Mucosa of descending colon (tissue), 3 donors: ENCODE results near the gene BBIP1. TPM values are rescaled to one million over a fixed set of nuclear protein-coding genes. Genes with fewer than 3 reads are reported as not detected.
A peak's percentile ranks its signal among the peaks of the same experiment; 100 is the strongest.

Source experiments
- ATAC-seq: fragments of 200-7000 bp; cut with Tn5 transposase; one replicate; pipeline ENCODE4 v1.9.1; 2020; ENCODE audit warnings: mild to moderate bottlenecking, moderate library complexity
- DNase-seq, 3 donors: peaks; one replicate each; pipeline ENCODE4 v3.0.0-alpha.2; 2020
- H3K36me3 ChIP-seq: fragments of 200-600 bp; one replicate; pipeline ENCODE4 v1.8.0; 2021; ENCODE audit warnings: low read depth, mild to moderate bottlenecking
- H3K4me1 ChIP-seq: fragments of 200-600 bp; one replicate; pipeline ENCODE4 v1.8.0; 2021; ENCODE audit warnings: low read depth, mild to moderate bottlenecking
- H3K4me3 ChIP-seq: fragments of 200-600 bp; one replicate; pipeline ENCODE4 v1.8.0; 2021; ENCODE audit warnings: mild to moderate bottlenecking
- H3K9me3 ChIP-seq: fragments of 200-600 bp; one replicate; pipeline ENCODE4 v1.8.0; 2021; ENCODE audit warnings: mild to moderate bottlenecking
- intact Hi-C, 2 donors: fragments of 100-400 bp; cut with DNase I in 1 of 2; cut with micrococcal nuclease in 1 of 2; formaldehyde crosslinking; loops; one replicate each; pipeline versions ENCODE4 v1.11.0 to v1.11.1; 2022; cut with DNase I, micrococcal nuclease
- total RNA-seq, 3 donors: library from RNA; stranded (reverse); fragmentation: NEBNext Ultra II Directional in 2 of 3; extraction: Animal tissue kit (Norgen Biotek cat#: 25700) in 2 of 3; gene quantifications; one replicate each; pipeline versions ENCODE4 v1.2.1 to v1.2.4, GENCODE V29; 2021 to 2023
- TF ChIP-seq, protein P1 (sequence below): fragments of 200-600 bp; IDR thresholded peaks from one replicate; pipeline ENCODE4 v1.8.0; 2022; ENCODE audit warnings: antibody characterized with exemption, mild to moderate bottlenecking
- donor health status: DM: no; HTN: no; CAD: no; lungs with moderate emphysema.
- donor health status: DM: no; HTN: no; CAD: no.
- donor health status: DM: no; HTN: yes; CAD: no.

The BBIP1 gene
- total RNA-seq, 3 donors from 2014 or later: 10.6 to 23.4 (median 17.6) TPM

GRCh38 chr10:110861476-110861875 lies 57.5 kb downstream of the BBIP1 start:
- Histone ChIP-seq H3K36me3 (no peaks in the 10 kb centered on the region), H3K4me3 (no peak overlapping the region), H3K9me3 (no peaks in the 10 kb centered on the region), H3K4me1 (peaks cover 73% of the 10 kb centered on the region)
- TF ChIP-seq, protein P1, sequence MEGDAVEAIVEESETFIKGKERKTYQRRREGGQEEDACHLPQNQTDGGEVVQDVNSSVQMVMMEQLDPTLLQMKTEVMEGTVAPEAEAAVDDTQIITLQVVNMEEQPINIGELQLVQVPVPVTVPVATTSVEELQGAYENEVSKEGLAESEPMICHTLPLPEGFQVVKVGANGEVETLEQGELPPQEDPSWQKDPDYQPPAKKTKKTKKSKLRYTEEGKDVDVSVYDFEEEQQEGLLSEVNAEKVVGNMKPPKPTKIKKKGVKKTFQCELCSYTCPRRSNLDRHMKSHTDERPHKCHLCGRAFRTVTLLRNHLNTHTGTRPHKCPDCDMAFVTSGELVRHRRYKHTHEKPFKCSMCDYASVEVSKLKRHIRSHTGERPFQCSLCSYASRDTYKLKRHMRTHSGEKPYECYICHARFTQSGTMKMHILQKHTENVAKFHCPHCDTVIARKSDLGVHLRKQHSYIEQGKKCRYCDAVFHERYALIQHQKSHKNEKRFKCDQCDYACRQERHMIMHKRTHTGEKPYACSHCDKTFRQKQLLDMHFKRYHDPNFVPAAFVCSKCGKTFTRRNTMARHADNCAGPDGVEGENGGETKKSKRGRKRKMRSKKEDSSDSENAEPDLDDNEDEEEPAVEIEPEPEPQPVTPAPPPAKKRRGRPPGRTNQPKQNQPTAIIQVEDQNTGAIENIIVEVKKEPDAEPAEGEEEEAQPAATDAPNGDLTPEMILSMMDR: no peak
- intact Hi-C loops: no loop called here
- DNase-seq (no peak), ATAC-seq (no peak)

GRCh38 chr10:110860576-110861241 lies 58.3 kb downstream of the BBIP1 start:
- TF ChIP-seq, protein P1: no peak
- H3K4me3 ChIP-seq: no peak overlapping the region
- intact Hi-C loops: no loop called here
- peaks cover 67% of the 10 kb centered on the region for H3K4me1 ChIP-seq
- DNase-seq: peak in 2 of 3 donors; percentile 60 to 64
- H3K36me3 ChIP-seq: no peaks in the 10 kb centered on the region
- no peaks in the 10 kb centered on the region for H3K9me3 ChIP-seq
- peak; percentile 41 for ATAC-seq

DNA sequence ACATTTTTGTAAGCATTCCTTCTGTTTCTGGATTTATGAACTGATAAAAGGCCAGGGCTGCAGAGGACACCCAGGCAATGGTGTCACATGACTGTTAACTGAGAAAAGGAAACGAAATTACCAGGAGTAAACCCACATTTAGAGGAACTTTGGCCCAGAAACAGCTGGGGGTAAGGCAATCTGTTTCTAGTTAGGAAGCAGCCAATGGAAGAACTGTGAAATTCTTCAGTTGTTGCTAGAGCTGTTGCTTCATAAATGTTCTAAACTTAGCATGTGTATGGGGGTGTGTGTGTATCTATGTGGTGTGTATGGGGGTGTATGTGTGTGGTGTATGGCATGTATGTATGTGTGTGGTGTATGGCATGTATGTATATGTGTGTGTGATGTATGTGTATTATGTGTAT lies 59.0 kb downstream of the BBIP1 start:
- no peaks in the 10 kb centered on the region for H3K36me3 ChIP-seq
- TF ChIP-seq, protein P1: no peak
- intact Hi-C loops: no loop called here
- H3K9me3 ChIP-seq: no peaks in the 10 kb centered on the region
- H3K4me1 ChIP-seq: peaks cover 60% of the 10 kb centered on the region
- ATAC-seq: no peak
- DNase-seq: no peak
- H3K4me3 ChIP-seq: no peak overlapping the region

DNA sequence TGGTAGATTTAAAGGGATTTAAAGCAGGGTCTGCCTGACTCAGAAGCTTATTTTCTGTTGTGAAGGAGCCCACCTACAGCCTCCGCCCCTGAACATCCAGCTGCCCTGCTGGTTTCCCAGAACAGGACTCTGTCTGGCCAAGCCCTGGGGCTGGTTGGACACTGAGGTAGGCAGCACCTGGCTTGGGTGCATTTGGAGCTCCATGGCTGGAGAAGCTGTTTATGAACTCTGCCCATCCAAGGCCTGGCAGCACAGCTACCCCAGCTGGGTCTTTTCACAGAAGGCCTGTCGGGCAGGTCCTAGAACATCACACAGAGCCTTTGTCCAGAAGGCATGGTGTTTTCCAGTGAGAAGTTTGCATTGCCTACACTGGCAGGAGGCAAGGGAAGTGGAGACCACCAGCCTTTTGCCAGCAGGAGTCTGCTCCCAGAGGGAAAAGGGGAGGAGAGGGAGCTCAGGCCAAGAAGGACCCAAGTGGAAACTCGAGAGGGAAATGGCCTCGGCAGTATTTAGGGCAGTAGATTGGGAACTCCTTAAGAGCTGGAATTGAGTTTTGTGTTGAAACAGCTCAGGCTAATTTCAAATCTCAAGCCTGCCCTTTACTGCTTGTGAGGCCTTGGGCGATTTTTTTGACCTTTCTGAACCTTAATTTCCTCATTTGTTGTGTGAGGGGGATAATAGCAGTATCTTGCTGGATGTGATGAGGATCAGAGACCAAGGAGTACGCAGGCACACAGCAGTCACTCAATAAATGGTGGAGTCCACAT lies 59.6 kb downstream of the BBIP1 start:
- no peak overlapping the region for H3K4me3 ChIP-seq
- no peaks in the 10 kb centered on the region for H3K36me3 ChIP-seq
- no peaks in the 10 kb centered on the region for H3K9me3 ChIP-seq
- peaks cover 56% of the 10 kb centered on the region for H3K4me1 ChIP-seq
- ATAC-seq (no peak), DNase-seq (peak in 1 of 3 donors; percentile 53)
- TF ChIP-seq, protein P1: no peak
- intact Hi-C loops: no loop called here

- intact Hi-C loops: no loop called here
- ATAC-seq (peak; percentile 81), DNase-seq (peak in 2 of 3 donors; percentile 46 to 74)
- TF ChIP-seq, protein P1: no peak
- Histone ChIP-seq H3K4me1 (peaks cover 57% of the 10 kb centered on the region), H3K36me3 (no peaks in the 10 kb centered on the region), H3K9me3 (no peaks in the 10 kb centered on the region), H3K4me3 (no peak overlapping the region)
Observed at GRCh38 chr10:110858297-110858934, 60.6 kb downstream of the BBIP1 start.
